OCI-LY1 (cell line): ENCODE results near the gene EML1.

Source experiments
- H2AFZ ChIP-seq: fragments of 200-600 bp; sonication (generic), shearing (Covaris generic); 2 replicates; pipeline ENCODE4 v1.6.0; 2014; ENCODE audit warnings: antibody characterized with exemption, mild to moderate bottlenecking, low read length
- H3F3A ChIP-seq: fragments of 200-600 bp; sonication (generic), shearing (Covaris generic); 2 replicates; pipeline ENCODE4 v1.6.0; 2014; ENCODE audit warnings: mild to moderate bottlenecking, antibody characterized with exemption, low read length, moderate library complexity; ENCODE audit not compliant: insufficient read depth
- H3K27ac ChIP-seq: fragments of 200-600 bp; sonication (generic); 2 replicates; pipeline ENCODE4 v1.5.1; 2014; ENCODE audit warnings: low read length, mixed run types, mild to moderate bottlenecking, low read depth; ENCODE audit not compliant: poor library complexity, severe bottlenecking
- H3K27me3 ChIP-seq: fragments of 200-600 bp; sonication (generic); 2 replicates; pipeline ENCODE4 v1.6.0; 2014; ENCODE audit warnings: antibody characterized with exemption, mild to moderate bottlenecking, low read length, moderate library complexity; ENCODE audit not compliant: insufficient read depth
- H3K36me3 ChIP-seq: fragments of 200-600 bp; sonication (generic); 2 replicates; pipeline ENCODE4 v1.6.1; 2014; ENCODE audit warnings: mild to moderate bottlenecking, antibody characterized with exemption, low read length, moderate library complexity, mixed read lengths; ENCODE audit not compliant: insufficient read depth
- H3K4me1 ChIP-seq: fragments of 200-600 bp; sonication (generic); 2 replicates; pipeline ENCODE4 v1.5.1; 2014; ENCODE audit warnings: mild to moderate bottlenecking, low read length, moderate library complexity; ENCODE audit not compliant: insufficient read depth, severe bottlenecking
- H3K4me2 ChIP-seq: fragments of 200-600 bp; sonication (generic), shearing (Covaris generic); 2 replicates; pipeline ENCODE4 v1.6.1; 2014; ENCODE audit warnings: low read length
- H3K4me3 ChIP-seq: fragments of 200-600 bp; sonication (generic); 2 replicates; pipeline ENCODE4 v1.5.1; 2014; ENCODE audit warnings: low read length, low read depth, mild to moderate bottlenecking, mixed read lengths; ENCODE audit not compliant: poor library complexity, severe bottlenecking
- H3K79me2 ChIP-seq: fragments of 200-600 bp; shearing (Covaris generic); 2 replicates; pipeline ENCODE4 v1.6.1; 2016; ENCODE audit warnings: mixed run types, low read length, mixed read lengths; ENCODE audit not compliant: insufficient read depth
- H3K9ac ChIP-seq: fragments of 200-600 bp; sonication (generic), shearing (Covaris generic); 2 replicates; pipeline ENCODE4 v1.6.1; 2014; ENCODE audit warnings: mild to moderate bottlenecking, low read length, mixed read lengths
- H3K9me2 ChIP-seq: fragments of 200-600 bp; sonication (generic), shearing (Covaris generic); 2 replicates; pipeline ENCODE4 v1.6.1; 2014; ENCODE audit warnings: low read depth, mild to moderate bottlenecking, low read length, mixed read lengths
- H3K9me3 ChIP-seq: fragments of 200-600 bp; shearing (Covaris generic); 2 replicates; pipeline ENCODE4 v1.6.1; 2014; ENCODE audit warnings: low read length, mixed read lengths
- H4K20me1 ChIP-seq: fragments of 200-600 bp; sonication (generic), shearing (Covaris generic); 2 replicates; pipeline ENCODE4 v1.6.0; 2016; ENCODE audit warnings: mild to moderate bottlenecking, low read length; ENCODE audit not compliant: insufficient read depth
- EZH2 ChIP-seq: fragments of 200-600 bp; sonication (generic), shearing (Covaris generic); IDR thresholded peaks from 2 replicates; pipeline ENCODE4 v1.8.0; 2017; ENCODE audit warnings: borderline replicate concordance, mixed run types, mild to moderate bottlenecking, antibody characterized with exemption, low read length, moderate library complexity, mixed read lengths
- TF ChIP-seq, protein P1 (sequence below): fragments of 200-600 bp; sonication (generic), shearing (Covaris generic); IDR thresholded peaks from 2 replicates; pipeline ENCODE4 v1.5.1; 2017; ENCODE audit warnings: mild to moderate bottlenecking, antibody characterized with exemption, low read length, moderate library complexity, mixed read lengths

Gene EML1

DNA sequence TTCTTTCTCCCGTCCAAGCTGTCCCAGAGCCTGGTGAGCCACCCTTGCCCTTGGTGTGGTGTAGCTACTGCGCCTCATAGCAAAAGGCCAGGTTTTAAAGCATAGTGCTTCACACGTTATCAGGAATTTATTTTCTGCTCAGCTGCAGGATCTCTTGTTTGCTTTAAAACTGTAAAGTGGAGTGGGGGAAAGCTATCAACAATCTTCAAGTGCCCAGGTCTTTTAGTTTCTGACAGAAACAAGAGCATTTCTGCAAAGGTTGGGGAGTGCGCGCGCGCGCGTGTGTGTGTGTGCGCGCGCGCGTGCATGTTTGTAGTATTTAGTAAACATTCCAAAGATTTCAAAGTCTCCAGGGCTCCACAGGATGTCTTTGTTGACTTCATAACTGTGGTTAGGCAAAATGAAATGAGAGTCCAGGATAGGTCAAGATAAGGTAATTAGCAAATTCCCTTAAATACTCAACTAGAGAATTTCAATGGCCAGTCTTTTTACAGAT lies 45.5 kb downstream of the EML1 start:
- Histone ChIP-seq H4K20me1 (no peaks in the 10 kb centered on the region), H3K4me3 (no peak overlapping the region), H3K9me3 (no peaks in the 10 kb centered on the region), H3K79me2 (no peaks in the 10 kb centered on the region), H3K36me3 (no peaks in the 10 kb centered on the region), H3K27ac (no peak overlapping the region), H3K9ac (no peak overlapping the region), H3F3A (no peaks in the 10 kb centered on the region), H3K4me2 (no peak overlapping the region), H3K27me3 (no peaks in the 10 kb centered on the region), H3K9me2 (no peaks in the 10 kb centered on the region), H3K4me1 (no peaks in the 10 kb centered on the region), H2AFZ (no peak overlapping the region)
- TF ChIP-seq EZH2 = no peak
- TF ChIP-seq, protein P1, sequence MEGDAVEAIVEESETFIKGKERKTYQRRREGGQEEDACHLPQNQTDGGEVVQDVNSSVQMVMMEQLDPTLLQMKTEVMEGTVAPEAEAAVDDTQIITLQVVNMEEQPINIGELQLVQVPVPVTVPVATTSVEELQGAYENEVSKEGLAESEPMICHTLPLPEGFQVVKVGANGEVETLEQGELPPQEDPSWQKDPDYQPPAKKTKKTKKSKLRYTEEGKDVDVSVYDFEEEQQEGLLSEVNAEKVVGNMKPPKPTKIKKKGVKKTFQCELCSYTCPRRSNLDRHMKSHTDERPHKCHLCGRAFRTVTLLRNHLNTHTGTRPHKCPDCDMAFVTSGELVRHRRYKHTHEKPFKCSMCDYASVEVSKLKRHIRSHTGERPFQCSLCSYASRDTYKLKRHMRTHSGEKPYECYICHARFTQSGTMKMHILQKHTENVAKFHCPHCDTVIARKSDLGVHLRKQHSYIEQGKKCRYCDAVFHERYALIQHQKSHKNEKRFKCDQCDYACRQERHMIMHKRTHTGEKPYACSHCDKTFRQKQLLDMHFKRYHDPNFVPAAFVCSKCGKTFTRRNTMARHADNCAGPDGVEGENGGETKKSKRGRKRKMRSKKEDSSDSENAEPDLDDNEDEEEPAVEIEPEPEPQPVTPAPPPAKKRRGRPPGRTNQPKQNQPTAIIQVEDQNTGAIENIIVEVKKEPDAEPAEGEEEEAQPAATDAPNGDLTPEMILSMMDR = no peak

DNA sequence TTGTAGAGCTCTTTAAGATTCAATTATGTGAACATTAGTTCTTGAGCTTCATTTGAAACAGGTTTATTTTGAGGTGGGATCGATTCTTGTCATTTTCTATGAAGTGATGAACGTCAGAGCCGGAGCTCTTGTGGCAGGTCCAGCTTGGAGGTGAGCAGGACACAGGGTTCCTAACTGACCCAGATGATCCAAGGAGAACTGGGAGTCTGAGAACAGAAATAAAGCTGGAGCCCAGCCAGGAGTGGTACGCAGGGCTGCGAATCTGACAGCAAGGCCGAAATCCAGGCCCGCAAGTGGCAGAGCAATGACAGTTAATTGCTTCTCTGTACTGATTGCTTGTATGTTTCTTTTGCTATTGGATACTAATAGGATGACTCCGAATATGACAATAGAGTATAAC lies 46.5 kb downstream of the EML1 start:
- no peaks in the 10 kb centered on the region for H3K36me3 ChIP-seq
- TF ChIP-seq, protein P1 = no peak
- TF ChIP-seq EZH2 = no peak
- no peak overlapping the region for H3K4me3 ChIP-seq
- no peak overlapping the region for H3K27ac ChIP-seq
- H2AFZ ChIP-seq = no peak overlapping the region
- no peaks in the 10 kb centered on the region for H3K4me1 ChIP-seq
- H3K9me3 ChIP-seq = no peaks in the 10 kb centered on the region
- no peak overlapping the region for H3K9ac ChIP-seq
- H3K27me3 ChIP-seq = no peaks in the 10 kb centered on the region
- no peak overlapping the region for H3K4me2 ChIP-seq
- H3F3A ChIP-seq = no peaks in the 10 kb centered on the region
- no peaks in the 10 kb centered on the region for H3K79me2 ChIP-seq
- H4K20me1 ChIP-seq = no peaks in the 10 kb centered on the region
- H3K9me2 ChIP-seq = no peaks in the 10 kb centered on the region

DNA sequence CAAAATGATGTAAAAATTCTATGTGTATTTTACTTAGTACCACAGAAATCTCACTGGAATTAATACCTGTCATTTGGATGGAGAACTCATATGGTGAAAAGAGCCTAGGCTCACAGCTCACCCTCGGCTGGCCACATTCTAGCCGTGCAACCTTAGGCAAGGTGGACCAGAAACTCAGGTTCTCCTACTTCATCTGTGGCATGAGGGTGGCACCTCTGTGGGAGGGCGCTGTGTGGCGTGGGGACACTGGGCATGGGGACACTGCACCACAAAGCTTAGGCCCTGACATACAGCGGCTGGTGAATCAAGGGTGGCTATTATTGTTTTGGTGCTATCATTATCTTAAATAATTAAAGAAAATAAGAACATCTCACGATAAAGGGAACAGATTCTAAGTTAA lies 47.1 kb downstream of the EML1 start:
- no peak overlapping the region for H3K4me2 ChIP-seq
- no peak for TF ChIP-seq EZH2
- TF ChIP-seq, protein P1 = no peak

More for the DNA sequence above, 47.1 kb downstream of the EML1 start:
- Histone ChIP-seq H3K9ac (no peak overlapping the region), H3F3A (no peaks in the 10 kb centered on the region), H4K20me1 (no peaks in the 10 kb centered on the region), H3K9me3 (no peaks in the 10 kb centered on the region), H3K27ac (no peak overlapping the region), H3K79me2 (no peaks in the 10 kb centered on the region), H3K27me3 (no peaks in the 10 kb centered on the region), H3K9me2 (no peaks in the 10 kb centered on the region), H3K4me3 (no peak overlapping the region), H2AFZ (no peak overlapping the region), H3K4me1 (no peaks in the 10 kb centered on the region), H3K36me3 (no peaks in the 10 kb centered on the region)
